ENCODE measurements around the gene DDX3X. TPM values are rescaled to one million over a fixed set of nuclear protein-coding genes. Genes with fewer than 3 reads are reported as not detected.

DDX3X gene
- total RNA-seq, 1 experiment from 2014 or later: 228 TPM

- TF ChIP-seq ZNF219 (CRISPR knock-in tag; IDR thresholded peaks at IDR 0.05; ENCODE audit: borderline replicate concordance): no peak
- TF ChIP-seq, protein P1, sequence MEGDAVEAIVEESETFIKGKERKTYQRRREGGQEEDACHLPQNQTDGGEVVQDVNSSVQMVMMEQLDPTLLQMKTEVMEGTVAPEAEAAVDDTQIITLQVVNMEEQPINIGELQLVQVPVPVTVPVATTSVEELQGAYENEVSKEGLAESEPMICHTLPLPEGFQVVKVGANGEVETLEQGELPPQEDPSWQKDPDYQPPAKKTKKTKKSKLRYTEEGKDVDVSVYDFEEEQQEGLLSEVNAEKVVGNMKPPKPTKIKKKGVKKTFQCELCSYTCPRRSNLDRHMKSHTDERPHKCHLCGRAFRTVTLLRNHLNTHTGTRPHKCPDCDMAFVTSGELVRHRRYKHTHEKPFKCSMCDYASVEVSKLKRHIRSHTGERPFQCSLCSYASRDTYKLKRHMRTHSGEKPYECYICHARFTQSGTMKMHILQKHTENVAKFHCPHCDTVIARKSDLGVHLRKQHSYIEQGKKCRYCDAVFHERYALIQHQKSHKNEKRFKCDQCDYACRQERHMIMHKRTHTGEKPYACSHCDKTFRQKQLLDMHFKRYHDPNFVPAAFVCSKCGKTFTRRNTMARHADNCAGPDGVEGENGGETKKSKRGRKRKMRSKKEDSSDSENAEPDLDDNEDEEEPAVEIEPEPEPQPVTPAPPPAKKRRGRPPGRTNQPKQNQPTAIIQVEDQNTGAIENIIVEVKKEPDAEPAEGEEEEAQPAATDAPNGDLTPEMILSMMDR (IDR thresholded peaks at IDR 0.05): peak; percentile 14; the same call in 1 of the 2 replicates
- ChIA-PET POLR2A (interaction anchor here (0.5 kb wide), 1 partner anchor 361 kb away, joined by 5 read pairs; no protein-coding TSS in a partner anchor), CTCF (interaction anchor here (0.6 to 1.5 kb wide), 11 partner anchors 9 to 113 kb away, joined by 3 to 7 read pairs (median 3); no protein-coding TSS in a partner anchor)
- Mint-ChIP-seq H3K27me3 (ENCODE audit: low read depth) (no peaks in the 10 kb centered on the region), H3K27ac (0 out of 2 replicates have a peak overlapping the region, but pooled peaks have one; percentile 72), H3K4me1 (peaks cover 18% of the 10 kb centered on the region), H3K4me3 (no peak overlapping the region), H3K9me3 (no peaks in the 10 kb centered on the region), H3K36me3 (no peaks in the 10 kb centered on the region)
- peak; percentile 91 for ATAC-seq
- peak; percentile 44 for DNase-seq (ENCODE audit: low spot score)
Measured at GRCh38 chrX:41293269-41293668, 40.7 kb upstream of the DDX3X start.

DNA sequence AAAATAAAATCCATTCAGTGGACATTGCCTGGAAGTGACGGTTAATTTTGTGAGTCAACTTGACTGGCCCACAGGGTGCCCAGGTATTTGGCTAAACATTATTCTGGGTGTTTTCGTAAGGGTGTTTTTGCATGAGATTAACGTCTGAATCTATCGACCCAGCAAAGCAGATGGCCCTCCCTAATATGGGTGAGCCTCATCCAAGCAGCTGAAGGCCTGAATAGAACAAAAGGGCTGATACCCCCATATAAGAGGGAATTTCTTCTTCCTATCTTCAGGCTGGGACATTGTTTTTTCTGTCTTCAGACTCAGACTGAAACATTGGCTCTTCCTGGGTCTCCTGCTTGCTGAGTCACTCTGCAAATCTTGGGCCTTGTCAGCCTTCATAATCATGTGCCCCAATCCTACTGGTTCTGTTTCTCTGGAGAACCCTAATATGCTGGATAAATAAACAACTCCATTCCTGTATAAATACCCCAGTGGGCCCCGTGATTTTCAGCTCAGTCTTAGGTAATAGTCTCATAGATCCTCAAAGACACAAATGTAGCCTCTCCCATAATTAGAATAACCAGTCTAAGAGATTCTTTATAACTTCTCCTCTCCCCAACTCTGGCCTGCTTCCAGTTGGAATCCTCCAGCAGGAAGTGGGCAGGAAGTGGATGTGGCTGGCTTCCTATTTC lies 33.1 kb upstream of the DDX3X start:
- H3K36me3 Mint-ChIP-seq: no peaks in the 10 kb centered on the region
- no peak overlapping the region for H3K27ac Mint-ChIP-seq
- no peak overlapping the region for H3K4me3 Mint-ChIP-seq
- no peak for ATAC-seq
- TF ChIP-seq SOX15 (CRISPR knock-in tag; IDR thresholded peaks at IDR 0.05) (no peak), ZNF263 (CRISPR knock-in tag; IDR thresholded peaks at IDR 0.05; ENCODE audit: low read depth) (no peak), NR1H2 (CRISPR knock-in tag; IDR thresholded peaks at IDR 0.05) (no peak), EMX1 (CRISPR knock-in tag; IDR thresholded peaks at IDR 0.05) (no peak)
- TF ChIP-seq, protein P2, sequence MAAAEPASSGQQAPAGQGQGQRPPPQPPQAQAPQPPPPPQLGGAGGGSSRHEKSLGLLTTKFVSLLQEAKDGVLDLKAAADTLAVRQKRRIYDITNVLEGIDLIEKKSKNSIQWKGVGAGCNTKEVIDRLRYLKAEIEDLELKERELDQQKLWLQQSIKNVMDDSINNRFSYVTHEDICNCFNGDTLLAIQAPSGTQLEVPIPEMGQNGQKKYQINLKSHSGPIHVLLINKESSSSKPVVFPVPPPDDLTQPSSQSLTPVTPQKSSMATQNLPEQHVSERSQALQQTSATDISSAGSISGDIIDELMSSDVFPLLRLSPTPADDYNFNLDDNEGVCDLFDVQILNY (CRISPR knock-in tag; IDR thresholded peaks at IDR 0.05): no peak
- TF ChIP-seq, protein P3, sequence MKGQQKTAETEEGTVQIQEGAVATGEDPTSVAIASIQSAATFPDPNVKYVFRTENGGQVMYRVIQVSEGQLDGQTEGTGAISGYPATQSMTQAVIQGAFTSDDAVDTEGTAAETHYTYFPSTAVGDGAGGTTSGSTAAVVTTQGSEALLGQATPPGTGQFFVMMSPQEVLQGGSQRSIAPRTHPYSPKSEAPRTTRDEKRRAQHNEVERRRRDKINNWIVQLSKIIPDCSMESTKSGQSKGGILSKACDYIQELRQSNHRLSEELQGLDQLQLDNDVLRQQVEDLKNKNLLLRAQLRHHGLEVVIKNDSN (CRISPR knock-in tag; IDR thresholded peaks at IDR 0.05): no peak
- POLR2A ChIA-PET: no interaction called here
- CTCF ChIA-PET: no interaction called here
- H3K27me3 Mint-ChIP-seq (ENCODE audit: low read depth): no peaks in the 10 kb centered on the region
- H3K9me3 Mint-ChIP-seq: no peaks in the 10 kb centered on the region
- H3K4me1 Mint-ChIP-seq: peaks cover 27% of the 10 kb centered on the region
- DNase-seq (ENCODE audit: low spot score): no peak

DNA sequence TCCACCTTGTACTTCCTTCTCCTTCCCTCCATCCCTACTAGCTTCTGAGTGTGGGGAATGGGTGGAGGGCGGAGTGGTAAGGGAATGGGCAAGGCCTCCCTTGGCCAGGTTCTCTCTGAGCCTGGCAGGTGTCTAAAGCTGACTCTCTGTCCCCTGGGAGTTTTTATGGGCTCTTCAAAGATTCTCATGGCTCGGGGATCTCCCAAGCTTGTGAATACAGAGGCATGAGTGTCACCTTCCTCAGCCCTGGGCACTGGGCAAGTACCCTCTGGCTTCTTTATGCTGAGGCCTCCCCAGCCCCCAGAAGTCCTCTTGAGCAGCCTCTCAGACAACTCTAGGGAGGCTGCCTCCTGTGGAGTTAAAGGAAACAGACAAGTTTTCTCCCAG lies 32.5 kb upstream of the DDX3X start:
- POLR2A ChIA-PET: no interaction called here
- no peaks in the 10 kb centered on the region for H3K9me3 Mint-ChIP-seq

More for the DNA sequence above, 32.5 kb upstream of the DDX3X start:
- CTCF ChIA-PET: no interaction called here
- no peak for DNase-seq (ENCODE audit: low spot score)
- ATAC-seq: no peak
- no peak overlapping the region for H3K4me3 Mint-ChIP-seq
- TF ChIP-seq, protein P4, sequence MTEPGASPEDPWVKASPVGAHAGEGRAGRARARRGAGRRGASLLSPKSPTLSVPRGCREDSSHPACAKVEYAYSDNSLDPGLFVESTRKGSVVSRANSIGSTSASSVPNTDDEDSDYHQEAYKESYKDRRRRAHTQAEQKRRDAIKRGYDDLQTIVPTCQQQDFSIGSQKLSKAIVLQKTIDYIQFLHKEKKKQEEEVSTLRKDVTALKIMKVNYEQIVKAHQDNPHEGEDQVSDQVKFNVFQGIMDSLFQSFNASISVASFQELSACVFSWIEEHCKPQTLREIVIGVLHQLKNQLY (CRISPR knock-in tag; IDR thresholded peaks at IDR 0.05): no peak
- no peak for TF ChIP-seq FOXJ3 (CRISPR knock-in tag; IDR thresholded peaks at IDR 0.05; ENCODE audit: borderline replicate concordance)
- no peak for TF ChIP-seq CBFB (CRISPR knock-in tag; IDR thresholded peaks at IDR 0.05; ENCODE audit: low read depth)
- no peak for TF ChIP-seq SP1 (CRISPR knock-in tag; conservative IDR thresholded peaks at IDR 0.05)
- TF ChIP-seq GABPB1 (CRISPR knock-in tag; IDR thresholded peaks at IDR 0.05): no peak
- TF ChIP-seq ESRRA (CRISPR knock-in tag; IDR thresholded peaks at IDR 0.05; ENCODE audit: borderline replicate concordance): no peak
- no peak for TF ChIP-seq SMAD4 (CRISPR knock-in tag; IDR thresholded peaks at IDR 0.05)
- TF ChIP-seq, protein P5, sequence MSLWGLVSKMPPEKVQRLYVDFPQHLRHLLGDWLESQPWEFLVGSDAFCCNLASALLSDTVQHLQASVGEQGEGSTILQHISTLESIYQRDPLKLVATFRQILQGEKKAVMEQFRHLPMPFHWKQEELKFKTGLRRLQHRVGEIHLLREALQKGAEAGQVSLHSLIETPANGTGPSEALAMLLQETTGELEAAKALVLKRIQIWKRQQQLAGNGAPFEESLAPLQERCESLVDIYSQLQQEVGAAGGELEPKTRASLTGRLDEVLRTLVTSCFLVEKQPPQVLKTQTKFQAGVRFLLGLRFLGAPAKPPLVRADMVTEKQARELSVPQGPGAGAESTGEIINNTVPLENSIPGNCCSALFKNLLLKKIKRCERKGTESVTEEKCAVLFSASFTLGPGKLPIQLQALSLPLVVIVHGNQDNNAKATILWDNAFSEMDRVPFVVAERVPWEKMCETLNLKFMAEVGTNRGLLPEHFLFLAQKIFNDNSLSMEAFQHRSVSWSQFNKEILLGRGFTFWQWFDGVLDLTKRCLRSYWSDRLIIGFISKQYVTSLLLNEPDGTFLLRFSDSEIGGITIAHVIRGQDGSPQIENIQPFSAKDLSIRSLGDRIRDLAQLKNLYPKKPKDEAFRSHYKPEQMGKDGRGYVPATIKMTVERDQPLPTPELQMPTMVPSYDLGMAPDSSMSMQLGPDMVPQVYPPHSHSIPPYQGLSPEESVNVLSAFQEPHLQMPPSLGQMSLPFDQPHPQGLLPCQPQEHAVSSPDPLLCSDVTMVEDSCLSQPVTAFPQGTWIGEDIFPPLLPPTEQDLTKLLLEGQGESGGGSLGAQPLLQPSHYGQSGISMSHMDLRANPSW (CRISPR knock-in tag; conservative IDR thresholded peaks at IDR 0.05; ENCODE audit: low read depth): no peak
- no peak for TF ChIP-seq NR1H2 (CRISPR knock-in tag; IDR thresholded peaks at IDR 0.05)
- TF ChIP-seq ZBTB21 (CRISPR knock-in tag; IDR thresholded peaks at IDR 0.05; ENCODE audit: borderline replicate concordance): no peak
- TF ChIP-seq, protein P3 (CRISPR knock-in tag; IDR thresholded peaks at IDR 0.05): no peak
- no peak for TF ChIP-seq FOXP1 (CRISPR knock-in tag; IDR thresholded peaks at IDR 0.05; ENCODE audit: borderline replicate concordance)
- TF ChIP-seq, protein P6, sequence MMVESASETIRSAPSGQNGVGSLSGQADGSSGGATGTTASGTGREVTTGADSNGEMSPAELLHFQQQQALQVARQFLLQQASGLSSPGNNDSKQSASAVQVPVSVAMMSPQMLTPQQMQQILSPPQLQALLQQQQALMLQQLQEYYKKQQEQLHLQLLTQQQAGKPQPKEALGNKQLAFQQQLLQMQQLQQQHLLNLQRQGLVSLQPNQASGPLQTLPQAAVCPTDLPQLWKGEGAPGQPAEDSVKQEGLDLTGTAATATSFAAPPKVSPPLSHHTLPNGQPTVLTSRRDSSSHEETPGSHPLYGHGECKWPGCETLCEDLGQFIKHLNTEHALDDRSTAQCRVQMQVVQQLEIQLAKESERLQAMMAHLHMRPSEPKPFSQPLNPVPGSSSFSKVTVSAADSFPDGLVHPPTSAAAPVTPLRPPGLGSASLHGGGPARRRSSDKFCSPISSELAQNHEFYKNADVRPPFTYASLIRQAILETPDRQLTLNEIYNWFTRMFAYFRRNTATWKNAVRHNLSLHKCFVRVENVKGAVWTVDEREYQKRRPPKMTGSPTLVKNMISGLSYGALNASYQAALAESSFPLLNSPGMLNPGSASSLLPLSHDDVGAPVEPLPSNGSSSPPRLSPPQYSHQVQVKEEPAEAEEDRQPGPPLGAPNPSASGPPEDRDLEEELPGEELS (CRISPR knock-in tag; IDR thresholded peaks at IDR 0.05): no peak
- no peaks in the 10 kb centered on the region for H3K36me3 Mint-ChIP-seq
- H3K4me1 Mint-ChIP-seq: peaks cover 27% of the 10 kb centered on the region
- no peak overlapping the region for H3K27ac Mint-ChIP-seq
- H3K27me3 Mint-ChIP-seq (ENCODE audit: low read depth): no peaks in the 10 kb centered on the region
